Endodermal cell (in vitro differentiated cells): ENCODE data around the gene TEX29. TPM values are rescaled to one million over a fixed set of nuclear protein-coding genes. Genes with fewer than 3 reads are reported as not detected.

Source experiments
- DNase-seq: peaks from one replicate; pipeline ENCODE4 v3.0.0-alpha.2; 2017
- H3K27ac ChIP-seq: 2 replicates; pipeline ENCODE4 v1.5.1; 2013; ENCODE audit warnings: mild to moderate bottlenecking, low read depth, low read length, moderate library complexity
- H3K27me3 ChIP-seq: 2 replicates; pipeline ENCODE4 v1.6.1; 2013; ENCODE audit warnings: mild to moderate bottlenecking, low read length, moderate library complexity; ENCODE audit not compliant: insufficient read depth, control insufficient read depth, poor library complexity, severe bottlenecking
- H3K36me3 ChIP-seq: 2 replicates; pipeline ENCODE4 v1.7.0; 2013; ENCODE audit warnings: mild to moderate bottlenecking, low read length, moderate library complexity; ENCODE audit not compliant: control insufficient read depth, insufficient read depth
- H3K4me1 ChIP-seq: one replicate; pipeline ENCODE4 v1.7.0; 2013; ENCODE audit warnings: low read length; ENCODE audit not compliant: control insufficient read depth, insufficient read depth
- H3K4me3 ChIP-seq: 2 replicates; pipeline ENCODE4 v1.5.1; 2013; ENCODE audit warnings: mild to moderate bottlenecking, low read length, moderate library complexity
- H3K9ac ChIP-seq: 2 replicates; pipeline ENCODE4 v1.6.1; 2013; ENCODE audit warnings: mild to moderate bottlenecking, low read length, moderate library complexity; ENCODE audit not compliant: poor library complexity, severe bottlenecking; ENCODE audit errors: extremely low read depth
- H3K9me3 ChIP-seq: 2 replicates; pipeline ENCODE4 v1.6.1; 2013; ENCODE audit warnings: mild to moderate bottlenecking, low read length, moderate library complexity; ENCODE audit not compliant: control insufficient read depth
- H3K27ac Mint-ChIP-seq: 2 replicates; pipeline ENCODE4 v1.8.0; 2020; ENCODE audit warnings: mixed read lengths
- H3K27me3 Mint-ChIP-seq: 2 replicates; pipeline ENCODE4 v1.8.0; 2021; ENCODE audit warnings: mild to moderate bottlenecking, mixed read lengths; ENCODE audit not compliant: insufficient read depth
- H3K36me3 Mint-ChIP-seq: 2 replicates; pipeline ENCODE4 v1.8.0; 2020; ENCODE audit warnings: low read depth, mixed read lengths
- H3K4me1 Mint-ChIP-seq: 2 replicates; pipeline ENCODE4 v1.8.0; 2020; ENCODE audit warnings: mixed read lengths
- H3K4me3 Mint-ChIP-seq: 2 replicates; pipeline ENCODE4 v1.8.0; 2020; ENCODE audit warnings: mild to moderate bottlenecking, moderate library complexity, mixed read lengths
- H3K9me3 Mint-ChIP-seq: 2 replicates; pipeline ENCODE4 v1.8.0; 2020; ENCODE audit warnings: mild to moderate bottlenecking, mixed read lengths
- CTCF ChIP-seq: fragments of 200-600 bp; sonication (generic); conservative IDR thresholded peaks from 2 replicates; pipeline ENCODE4 v1.5.0; 2021; ENCODE audit warnings: antibody characterized with exemption, mild to moderate bottlenecking
- WGBS, 2 experiments: methylation state at CpG; one replicate each; pipeline versions ENCODE4 v1.1.5 to v1.1.7; 2013; ENCODE audit warnings: missing lambda C conversion rate in 2 of 2, mixed read lengths in 1 of 2; ENCODE audit not compliant: insufficient coverage in 1 of 2, insufficient read length in 1 of 2; 5-methylcytosine and 5-hydroxymethylcytosine counted together
- total RNA-seq, 2 donors: library from RNA; stranded (reverse); fragmentation: NEBNext Ultra II Directional in 1 of 2; extraction: Animal tissue kit (Norgen Biotek cat#: 25700) in 1 of 2; gene quantifications; 2 replicates in 1 of 2; 3 replicates in 1 of 2; pipeline ENCODE4 v1.2.1, GENCODE V29; 2021

Gene TEX29
- total RNA-seq, 2 donors from 2014 or later = 0.69 TPM; not detected in 1

GRCh38 chr13:111365149-111366005, 44.9 kb downstream of the TEX29 start:
- Histone ChIP-seq H3K9ac (no peak overlapping the region), H3K4me3 (no peak overlapping the region), H3K9me3 (no peaks in the 10 kb centered on the region), H3K27ac (no peak overlapping the region), H3K4me1 (no peaks in the 10 kb centered on the region), H3K27me3 (no peaks in the 10 kb centered on the region), H3K36me3 (no peaks in the 10 kb centered on the region)
- Mint-ChIP-seq H3K4me1 (no peaks in the 10 kb centered on the region), H3K27me3 (no peaks in the 10 kb centered on the region), H3K27ac (no peak overlapping the region), H3K9me3 (peaks cover 5% of the 10 kb centered on the region), H3K4me3 (no peak overlapping the region), H3K36me3 (no peaks in the 10 kb centered on the region)
- WGBS, 2 experiments = 88 to 91% methylated on average over 6 to 14 of the region's 17 CpGs
- DNase-seq = no peak
- TF ChIP-seq CTCF = no peak

GRCh38 chr13:111367340-111367739, 46.9 kb downstream of the TEX29 start:
- Histone ChIP-seq H3K4me1 (no peaks in the 10 kb centered on the region), H3K27ac (no peak overlapping the region), H3K36me3 (no peaks in the 10 kb centered on the region), H3K9ac (no peak overlapping the region), H3K4me3 (no peak overlapping the region), H3K27me3 (no peaks in the 10 kb centered on the region), H3K9me3 (no peaks in the 10 kb centered on the region)
- no peak for TF ChIP-seq CTCF
- DNase-seq = no peak
- no peak overlapping the region for H3K4me3 Mint-ChIP-seq
- no peaks in the 10 kb centered on the region for H3K36me3 Mint-ChIP-seq
- H3K4me1 Mint-ChIP-seq = no peaks in the 10 kb centered on the region
- peaks cover 5% of the 10 kb centered on the region for H3K9me3 Mint-ChIP-seq
- no peaks in the 10 kb centered on the region for H3K27me3 Mint-ChIP-seq
- no peak overlapping the region for H3K27ac Mint-ChIP-seq
- WGBS, 2 experiments = 71 to 90% methylated on average over 1 of the region's 2 CpGs

GRCh38 chr13:111368091-111368490, 47.6 kb downstream of the TEX29 start:
- no peak overlapping the region for H3K27ac Mint-ChIP-seq
- H3K27me3 ChIP-seq = no peaks in the 10 kb centered on the region
- WGBS, 2 experiments = 86 to 95% methylated on average over 1 to 3 of the region's 4 CpGs
- H3K4me3 ChIP-seq = no peak overlapping the region
- DNase-seq = no peak
- no peaks in the 10 kb centered on the region for H3K4me1 ChIP-seq
- no peak overlapping the region for H3K27ac ChIP-seq
- no peaks in the 10 kb centered on the region for H3K27me3 Mint-ChIP-seq
- H3K9ac ChIP-seq = no peak overlapping the region
- H3K9me3 Mint-ChIP-seq = peaks cover 5% of the 10 kb centered on the region
- H3K36me3 ChIP-seq = no peaks in the 10 kb centered on the region
- no peaks in the 10 kb centered on the region for H3K9me3 ChIP-seq
- no peaks in the 10 kb centered on the region for H3K4me1 Mint-ChIP-seq
- TF ChIP-seq CTCF = no peak
- no peak overlapping the region for H3K4me3 Mint-ChIP-seq
- H3K36me3 Mint-ChIP-seq = no peaks in the 10 kb centered on the region
